Brain microvascular endothelial cell (primary cell): ENCODE measurements around the gene GCN1.

Experiments used
- DNase-seq: peaks from one replicate; pipeline ENCODE4 v3.0.0-alpha.2; 2020
- H3K27ac ChIP-seq: fragments of 250-450 bp; sonication (Bioruptor Pico); 2 replicates; pipeline ENCODE4 v1.5.1; 2020; ENCODE audit warnings: mild to moderate bottlenecking, moderate library complexity
- H3K27me3 ChIP-seq: fragments of 250-450 bp; sonication (Bioruptor Pico); replicated peaks from 2 replicates; pipeline ENCODE4 v1.5.1; 2020; ENCODE audit warnings: mild to moderate bottlenecking
- H3K36me3 ChIP-seq: fragments of 250-450 bp; sonication (Bioruptor Pico); replicated peaks from 2 replicates; pipeline ENCODE4 v1.5.1; 2020; ENCODE audit warnings: mild to moderate bottlenecking
- H3K4me3 ChIP-seq: 2 replicates; pipeline ENCODE4 v1.5.1; 2011; ENCODE audit warnings: low read depth, mild to moderate bottlenecking, control low read depth, low read length, moderate library complexity
- CTCF ChIP-seq: IDR thresholded peaks from 2 replicates; pipeline ENCODE4 v1.5.1; 2011; ENCODE audit warnings: low read depth, mild to moderate bottlenecking, moderate library complexity, low read length, control low read depth, inconsistent platforms; ENCODE audit errors: missing control alignments
- in situ Hi-C: cut with HindIII; loops from 2 replicates; pipeline ENCODE4 v1.10.0; 2017; ENCODE audit warnings: low sequenced_read_pairs, low pct_ligation_motif_present

The GCN1 gene

GRCh38 chr12:120090206-120090605, 104.3 kb downstream of the GCN1 start:
- H3K4me3 ChIP-seq = no peak overlapping the region
- peaks cover 4% of the 10 kb centered on the region for H3K36me3 ChIP-seq
- H3K27ac ChIP-seq = no peak overlapping the region
- DNase-seq = no peak
- no peak for TF ChIP-seq CTCF
- no peaks in the 10 kb centered on the region for H3K27me3 ChIP-seq
- in situ Hi-C loops = no loop called here

- H3K36me3 ChIP-seq = peaks cover 4% of the 10 kb centered on the region
- no peaks in the 10 kb centered on the region for H3K27me3 ChIP-seq
- in situ Hi-C loops = no loop called here
- H3K27ac ChIP-seq = no peak overlapping the region
- H3K4me3 ChIP-seq = no peak overlapping the region
- no peak for DNase-seq
- no peak for TF ChIP-seq CTCF
These were observed 104.7 kb downstream of the GCN1 start for GRCh38 chr12:120089796-120090195.

- Histone ChIP-seq H3K4me3 (no peak overlapping the region), H3K27ac (no peak overlapping the region), H3K27me3 (no peaks in the 10 kb centered on the region), H3K36me3 (no peaks in the 10 kb centered on the region)
- no peak for DNase-seq
- TF ChIP-seq CTCF = no peak
- in situ Hi-C loops = no loop called here
These were observed 105.4 kb downstream of the GCN1 start for GRCh38 chr12:120089105-120089504.

- DNase-seq = peak; percentile 99
- Histone ChIP-seq H3K4me3 (peak overlapping the region; percentile 55), H3K27ac (peak overlapping the region; percentile 48), H3K36me3 (no peaks in the 10 kb centered on the region), H3K27me3 (no peaks in the 10 kb centered on the region)
- peak; percentile 99 for TF ChIP-seq CTCF
- in situ Hi-C loops = no loop called here
These were observed 107.5 kb downstream of the GCN1 start for GRCh38 chr12:120086801-120087621.

- Histone ChIP-seq H3K27ac (no peak overlapping the region), H3K27me3 (no peaks in the 10 kb centered on the region), H3K36me3 (no peaks in the 10 kb centered on the region), H3K4me3 (no peak overlapping the region)
- in situ Hi-C loops = no loop called here
- no peak for DNase-seq
- TF ChIP-seq CTCF = no peak
These were observed 108.4 kb downstream of the GCN1 start for GRCh38 chr12:120085920-120086645.
